Measurements from ENCODE around the gene LIPC. TPM values are rescaled to one million over a fixed set of nuclear protein-coding genes. Genes with fewer than 3 reads are reported as not detected.

LIPC gene
- total RNA-seq, 1 experiment from 2014 or later, result not detected

DNA sequence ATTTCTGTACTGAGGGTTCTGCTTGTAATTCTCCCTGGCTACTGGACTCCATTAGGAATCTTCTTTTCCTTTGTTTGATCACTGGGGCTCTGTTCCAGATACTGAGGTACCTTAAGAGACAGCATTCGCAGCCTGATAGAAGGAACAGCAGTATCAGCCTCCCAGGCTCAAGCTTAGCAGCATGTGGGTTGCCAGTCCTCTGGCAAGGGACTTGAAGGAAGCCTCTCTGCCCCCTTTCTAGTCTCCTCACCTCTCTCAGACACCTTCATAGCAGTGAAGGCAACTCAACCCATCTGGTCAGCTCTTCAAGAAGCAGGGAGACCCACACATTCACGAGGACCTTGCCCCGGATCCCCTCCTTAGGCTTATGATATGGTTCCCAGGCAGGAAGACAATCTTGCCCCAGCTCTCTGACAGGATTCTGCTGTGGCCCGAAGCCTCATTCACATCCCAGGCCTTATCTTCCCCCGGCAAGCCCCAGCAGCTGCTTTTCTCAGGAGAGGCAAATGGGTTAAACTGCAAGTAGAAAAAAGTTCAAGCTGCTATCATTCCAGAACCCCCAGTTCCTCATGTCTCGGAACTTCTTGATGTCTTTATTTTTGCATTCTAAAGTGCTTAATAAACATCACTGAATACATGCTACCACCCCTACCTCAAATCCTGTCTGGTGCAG is 153.1 kb downstream of the LIPC start:
- Histone ChIP-seq H3K27me3 (replicated peaks; ENCODE audit: insufficient read depth, low read depth, low read length, poor library complexity) (no peaks in the 10 kb centered on the region), H3K9me3 (ENCODE audit: low read depth, low read length, poor library complexity, severe bottlenecking) (peaks cover 9% of the 10 kb centered on the region), H3K36me3 (ENCODE audit: insufficient read depth, low read length, poor library complexity, severe bottlenecking) (no peaks in the 10 kb centered on the region), H3K27ac (ENCODE audit: low read depth, low read length, poor library complexity, severe bottlenecking) (no peak overlapping the region), H3K4me1 (ENCODE audit: insufficient read depth, low read length, poor library complexity, severe bottlenecking) (no peaks in the 10 kb centered on the region), H3K4me3 (ENCODE audit: low read depth, low read length, poor library complexity, severe bottlenecking) (no peak overlapping the region)
- ChIA-PET CTCF (no interaction called here), POLR2A (ENCODE audit: low non-redundant PET) (no interaction called here)
- TF ChIP-seq, protein P1, sequence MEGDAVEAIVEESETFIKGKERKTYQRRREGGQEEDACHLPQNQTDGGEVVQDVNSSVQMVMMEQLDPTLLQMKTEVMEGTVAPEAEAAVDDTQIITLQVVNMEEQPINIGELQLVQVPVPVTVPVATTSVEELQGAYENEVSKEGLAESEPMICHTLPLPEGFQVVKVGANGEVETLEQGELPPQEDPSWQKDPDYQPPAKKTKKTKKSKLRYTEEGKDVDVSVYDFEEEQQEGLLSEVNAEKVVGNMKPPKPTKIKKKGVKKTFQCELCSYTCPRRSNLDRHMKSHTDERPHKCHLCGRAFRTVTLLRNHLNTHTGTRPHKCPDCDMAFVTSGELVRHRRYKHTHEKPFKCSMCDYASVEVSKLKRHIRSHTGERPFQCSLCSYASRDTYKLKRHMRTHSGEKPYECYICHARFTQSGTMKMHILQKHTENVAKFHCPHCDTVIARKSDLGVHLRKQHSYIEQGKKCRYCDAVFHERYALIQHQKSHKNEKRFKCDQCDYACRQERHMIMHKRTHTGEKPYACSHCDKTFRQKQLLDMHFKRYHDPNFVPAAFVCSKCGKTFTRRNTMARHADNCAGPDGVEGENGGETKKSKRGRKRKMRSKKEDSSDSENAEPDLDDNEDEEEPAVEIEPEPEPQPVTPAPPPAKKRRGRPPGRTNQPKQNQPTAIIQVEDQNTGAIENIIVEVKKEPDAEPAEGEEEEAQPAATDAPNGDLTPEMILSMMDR (conservative IDR thresholded peaks at IDR 0.05; ENCODE audit: low read depth, low read length), result no peak
- no peak for TF ChIP-seq EZH2 (IDR thresholded peaks at IDR 0.05; ENCODE audit: borderline replicate concordance, low read depth, low read length, poor library complexity, severe bottlenecking)
- no TSS peak for BruUV-seq (replicated peaks)
- DNase-seq (ENCODE audit: low spot score), result no peak
- intact Hi-C loops (cut with micrococcal nuclease; ENCODE audit: unreplicated experiment), result no loop called here

DNA sequence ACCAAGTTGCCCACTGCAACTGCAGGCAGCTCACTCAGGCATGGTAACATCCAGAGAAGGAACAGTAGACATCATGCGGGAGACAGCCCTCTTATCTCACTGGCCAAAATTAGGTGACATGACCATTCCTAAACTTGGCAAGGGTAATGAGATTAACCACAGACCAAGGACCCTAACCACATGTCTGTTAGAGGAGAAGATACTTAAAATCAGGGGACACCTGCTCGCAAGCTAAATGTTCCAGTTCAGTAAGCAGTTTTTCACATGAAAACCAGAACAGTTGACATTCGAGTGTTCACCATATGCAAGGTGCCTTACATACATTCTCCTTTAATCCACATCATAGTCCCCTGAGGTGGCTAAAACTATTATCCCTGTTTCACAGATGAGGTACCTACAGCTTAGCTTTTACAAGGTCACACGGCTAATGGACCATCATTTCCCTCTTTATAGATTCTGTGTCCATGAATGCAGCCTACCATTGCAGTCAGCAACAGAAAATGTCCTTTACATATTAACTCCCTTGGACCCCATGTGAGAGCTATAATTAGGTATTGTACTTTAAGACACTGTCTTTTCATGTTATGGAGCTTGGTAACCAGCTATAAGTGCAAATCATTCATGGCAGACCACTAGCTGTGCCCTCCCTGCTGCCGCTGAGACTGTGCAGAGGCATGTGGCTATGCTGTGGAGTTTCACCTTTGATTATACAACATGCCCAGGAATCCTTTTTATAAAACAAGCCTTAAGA is 154.1 kb downstream of the LIPC start:
- intact Hi-C loops (cut with micrococcal nuclease; ENCODE audit: unreplicated experiment), result no loop called here
- TF ChIP-seq, protein P1 (conservative IDR thresholded peaks at IDR 0.05; ENCODE audit: low read depth, low read length), result no peak
- no TSS peak for BruUV-seq (replicated peaks)
- no peak overlapping the region for H3K27ac ChIP-seq (ENCODE audit: low read depth, low read length, poor library complexity, severe bottlenecking)
- DNase-seq (ENCODE audit: low spot score), result no peak
- no peaks in the 10 kb centered on the region for H3K4me1 ChIP-seq (ENCODE audit: insufficient read depth, low read length, poor library complexity, severe bottlenecking)
- ChIA-PET CTCF (no interaction called here), POLR2A (ENCODE audit: low non-redundant PET) (interaction anchor here (0.7 kb wide), 1 partner anchor 965 kb away, joined by 3 read pairs; no protein-coding TSS in a partner anchor)
- H3K4me3 ChIP-seq (ENCODE audit: low read depth, low read length, poor library complexity, severe bottlenecking), result no peak overlapping the region
- H3K27me3 ChIP-seq (replicated peaks; ENCODE audit: insufficient read depth, low read depth, low read length, poor library complexity), result no peaks in the 10 kb centered on the region
- peaks cover 9% of the 10 kb centered on the region for H3K9me3 ChIP-seq (ENCODE audit: low read depth, low read length, poor library complexity, severe bottlenecking)
- no peaks in the 10 kb centered on the region for H3K36me3 ChIP-seq (ENCODE audit: insufficient read depth, low read length, poor library complexity, severe bottlenecking)

DNA sequence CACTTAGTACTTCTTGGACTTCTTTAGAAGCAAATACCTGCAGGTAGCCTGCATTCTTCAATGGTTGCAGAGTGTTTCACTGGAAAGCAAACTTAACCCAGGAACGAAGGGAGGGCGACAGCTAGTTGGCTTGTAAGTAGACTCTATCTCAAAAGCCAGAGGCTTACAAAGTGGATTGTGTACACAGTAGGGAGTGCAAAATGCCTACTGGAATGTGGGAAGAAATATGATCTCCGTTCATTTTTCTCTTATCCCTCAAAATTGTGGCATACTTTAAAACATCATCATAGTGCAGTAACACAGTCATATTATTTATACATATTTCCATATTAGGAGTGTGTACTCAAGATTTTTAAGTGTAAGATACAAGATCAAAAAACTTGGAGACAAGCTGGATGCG is 155.7 kb downstream of the LIPC start:
- no TSS peak for BruUV-seq (replicated peaks)
- H3K4me3 ChIP-seq (ENCODE audit: low read depth, low read length, poor library complexity, severe bottlenecking), result no peak overlapping the region
- CTCF ChIA-PET, result interaction anchor here (0.7 kb wide), 1 partner anchor 375 kb away, joined by 4 read pairs; no protein-coding TSS in a partner anchor
- intact Hi-C loops (cut with micrococcal nuclease; ENCODE audit: unreplicated experiment), result no loop called here
- POLR2A ChIA-PET (ENCODE audit: low non-redundant PET), result no interaction called here
- no peak for DNase-seq (ENCODE audit: low spot score)
- H3K27ac ChIP-seq (ENCODE audit: low read depth, low read length, poor library complexity, severe bottlenecking), result no peak overlapping the region
- H3K9me3 ChIP-seq (ENCODE audit: low read depth, low read length, poor library complexity, severe bottlenecking), result peaks cover 6% of the 10 kb centered on the region
- H3K4me1 ChIP-seq (ENCODE audit: insufficient read depth, low read length, poor library complexity, severe bottlenecking), result no peaks in the 10 kb centered on the region
- no peaks in the 10 kb centered on the region for H3K36me3 ChIP-seq (ENCODE audit: insufficient read depth, low read length, poor library complexity, severe bottlenecking)
- no peak for TF ChIP-seq EZH2 (IDR thresholded peaks at IDR 0.05; ENCODE audit: borderline replicate concordance, low read depth, low read length, poor library complexity, severe bottlenecking)
- TF ChIP-seq, protein P1 (conservative IDR thresholded peaks at IDR 0.05; ENCODE audit: low read depth, low read length), result no peak
- H3K27me3 ChIP-seq (replicated peaks; ENCODE audit: insufficient read depth, low read depth, low read length, poor library complexity), result no peaks in the 10 kb centered on the region

All from A673 (cell line).